ENCODE measurements around the gene TEAD1. TPM values are rescaled to one million over a fixed set of nuclear protein-coding genes. Genes with fewer than 3 reads are reported as not detected.

The TEAD1 gene
- total RNA-seq, 2 experiments from 2014 or later: 0.25 to 0.83 TPM

GRCh38 chr11:12767027-12767426 is 92.8 kb downstream of the TEAD1 start:
- Mint-ChIP-seq H3K9me3 (no peaks in the 10 kb centered on the region), H3K27me3 (peaks cover 9% of the 10 kb centered on the region), H3K27ac (no peak overlapping the region), H3K4me3 (no peak overlapping the region), H3K36me3 (ENCODE audit: low read depth) (no peaks in the 10 kb centered on the region), H3K4me1 (ENCODE audit: low read depth) (peaks cover 2% of the 10 kb centered on the region)
- TF ChIP-seq CTCF (IDR thresholded peaks at IDR 0.05): no peak
- POLR2A ChIA-PET: no interaction called here
- CTCF ChIA-PET: no interaction called here
- ATAC-seq (no peak), DNase-seq (no peak)
- intact Hi-C loops (cut with micrococcal nuclease): no loop called here

- Mint-ChIP-seq H3K36me3 (ENCODE audit: low read depth) (no peaks in the 10 kb centered on the region), H3K9me3 (no peaks in the 10 kb centered on the region), H3K4me1 (ENCODE audit: low read depth) (peaks cover 2% of the 10 kb centered on the region), H3K4me3 (no peak overlapping the region), H3K27ac (no peak overlapping the region), H3K27me3 (peaks cover 9% of the 10 kb centered on the region)
- ATAC-seq (no peak), DNase-seq (no peak)
- TF ChIP-seq CTCF (IDR thresholded peaks at IDR 0.05): no peak
- intact Hi-C loops (cut with micrococcal nuclease): no loop called here
- POLR2A ChIA-PET: no interaction called here
- CTCF ChIA-PET: no interaction called here
These were observed 93.4 kb downstream of the TEAD1 start for GRCh38 chr11:12767577-12767976.

GRCh38 chr11:12768726-12769673 is 94.8 kb downstream of the TEAD1 start:
- no peak overlapping the region for H3K4me3 Mint-ChIP-seq
- TF ChIP-seq CTCF (IDR thresholded peaks at IDR 0.05): no peak
- H3K36me3 Mint-ChIP-seq (ENCODE audit: low read depth): no peaks in the 10 kb centered on the region
- DNase-seq: peak; percentile 4
- no peak overlapping the region for H3K27ac Mint-ChIP-seq
- H3K27me3 Mint-ChIP-seq: peaks cover 10% of the 10 kb centered on the region
- H3K9me3 Mint-ChIP-seq: no peaks in the 10 kb centered on the region
- ATAC-seq: peak; percentile 55
- intact Hi-C loops (cut with micrococcal nuclease): no loop called here
- H3K4me1 Mint-ChIP-seq (ENCODE audit: low read depth): peaks cover 2% of the 10 kb centered on the region
- CTCF ChIA-PET: no interaction called here
- POLR2A ChIA-PET: interaction anchor here (0.7 kb wide), 1 partner anchor 46 kb away, joined by 3 read pairs; no protein-coding TSS in a partner anchor

GRCh38 chr11:12769834-12770345 is 95.7 kb downstream of the TEAD1 start:
- Mint-ChIP-seq H3K27me3 (peaks cover 9% of the 10 kb centered on the region), H3K4me3 (no peak overlapping the region), H3K36me3 (ENCODE audit: low read depth) (no peaks in the 10 kb centered on the region), H3K9me3 (no peaks in the 10 kb centered on the region), H3K4me1 (ENCODE audit: low read depth) (peaks cover 2% of the 10 kb centered on the region), H3K27ac (no peak overlapping the region)
- ChIA-PET CTCF (no interaction called here), POLR2A (no interaction called here)
- TF ChIP-seq CTCF (IDR thresholded peaks at IDR 0.05): no peak
- DNase-seq (no peak), ATAC-seq (no peak)
- intact Hi-C loops (cut with micrococcal nuclease): no loop called here

GRCh38 chr11:12770435-12770834 is 96.2 kb downstream of the TEAD1 start:
- DNase-seq (no peak), ATAC-seq (no peak)
- CTCF ChIA-PET: no interaction called here
- POLR2A ChIA-PET: interaction anchor here (0.6 kb wide), 1 partner anchor 209 kb away, joined by 3 read pairs; no protein-coding TSS in a partner anchor
- TF ChIP-seq CTCF (IDR thresholded peaks at IDR 0.05): no peak
- Mint-ChIP-seq H3K27ac (no peak overlapping the region), H3K4me3 (no peak overlapping the region), H3K36me3 (ENCODE audit: low read depth) (no peaks in the 10 kb centered on the region), H3K27me3 (peaks cover 11% of the 10 kb centered on the region), H3K9me3 (no peaks in the 10 kb centered on the region), H3K4me1 (ENCODE audit: low read depth) (peaks cover 2% of the 10 kb centered on the region)
- intact Hi-C loops (cut with micrococcal nuclease): no loop called here
